Keratinocyte (primary cell): ENCODE data around the gene LDHB.

Experiments
- CTCF ChIP-seq, 3 experiments: IDR thresholded peaks in 1 of 3; conservative IDR thresholded peaks in 1 of 3; optimal IDR thresholded peaks in 1 of 3; 2 replicates in 2 of 3; 3 replicates in 1 of 3; pipeline versions ENCODE3 to v1.5.1; 2011; ENCODE audit warnings: low read length in 3 of 3, mild to moderate bottlenecking in 3 of 3, moderate library complexity in 2 of 3, control low read depth in 1 of 3, inconsistent platforms in 1 of 3; ENCODE audit not compliant: insufficient read depth in 2 of 3; ENCODE audit errors: extremely low read depth in 1 of 3
- EZH2 ChIP-seq: IDR thresholded peaks from one replicate; pipeline ENCODE4 v1.6.1; 2012; ENCODE audit warnings: inconsistent platforms, mild to moderate bottlenecking, low read length, moderate library complexity

GRCh38 chr12:21659383-21659782 lies 1.7 kb upstream of the LDHB start:
- TF ChIP-seq CTCF (optimal IDR thresholded peaks at IDR 0.05 in 1 of 3, IDR thresholded peaks at IDR 0.05 in 1 of 3, conservative IDR thresholded peaks at IDR 0.05 in 1 of 3; ENCODE audit: extremely low read depth in 1 of 3, insufficient read depth in 2 of 3, low read length in 3 of 3): peak in 1 of 3 experiments; percentile 8
- no peak for TF ChIP-seq EZH2
